ENCODE data around the gene SAMMSON.

Gene SAMMSON

DNA sequence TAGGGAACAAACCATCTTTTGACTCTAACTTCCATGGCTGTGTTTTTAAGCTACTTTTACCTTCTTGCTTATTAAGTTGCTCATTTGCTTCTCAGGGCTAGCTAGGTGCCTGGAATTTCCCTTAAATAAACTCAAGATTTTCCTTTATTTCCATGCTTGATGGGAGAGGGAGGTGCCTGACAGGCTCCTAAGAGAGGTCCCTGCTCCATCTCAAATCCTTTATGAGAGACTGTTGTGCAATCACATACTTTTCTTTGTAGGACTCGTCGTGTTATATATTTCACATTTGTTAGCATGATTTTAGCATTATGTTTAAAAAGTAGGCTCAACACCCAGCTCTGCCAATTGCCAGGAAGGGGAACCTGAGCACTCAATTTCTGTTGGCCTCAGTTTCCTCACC lies 95.7 kb downstream of the SAMMSON start:
- DNase-seq = no peak

DNA sequence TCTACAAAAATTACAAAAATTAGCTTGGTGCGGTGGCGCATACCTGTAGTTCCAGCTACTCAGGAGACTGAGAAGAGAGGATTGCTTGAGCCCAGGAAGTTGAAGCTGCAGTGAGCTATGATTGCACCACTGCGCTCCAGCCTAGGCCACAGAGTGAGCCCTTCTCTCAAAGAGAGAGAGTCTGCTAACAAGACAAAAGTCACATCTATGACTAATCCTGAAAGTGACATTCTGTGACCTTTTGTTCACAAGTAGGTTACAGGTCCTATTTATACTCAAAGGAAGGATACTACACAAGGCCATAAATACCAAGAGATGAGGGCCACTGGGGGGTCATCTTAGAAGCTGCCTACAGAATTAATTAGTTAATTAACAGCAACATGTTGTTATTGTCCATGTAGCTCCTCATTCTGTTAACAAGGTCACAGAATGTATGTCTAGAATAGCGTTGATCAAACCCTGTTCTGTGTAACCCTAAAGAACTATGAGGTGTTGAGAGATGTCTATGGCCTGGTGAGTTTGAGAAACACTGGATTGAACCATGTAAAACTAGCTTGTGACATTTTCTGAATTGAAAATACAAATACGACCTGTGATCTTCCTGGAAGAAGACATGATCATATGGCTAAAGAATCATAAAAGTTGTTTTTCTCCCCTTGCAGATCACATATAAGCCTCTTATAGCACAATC lies 97.0 kb downstream of the SAMMSON start:
- DNase-seq = no peak

DNA sequence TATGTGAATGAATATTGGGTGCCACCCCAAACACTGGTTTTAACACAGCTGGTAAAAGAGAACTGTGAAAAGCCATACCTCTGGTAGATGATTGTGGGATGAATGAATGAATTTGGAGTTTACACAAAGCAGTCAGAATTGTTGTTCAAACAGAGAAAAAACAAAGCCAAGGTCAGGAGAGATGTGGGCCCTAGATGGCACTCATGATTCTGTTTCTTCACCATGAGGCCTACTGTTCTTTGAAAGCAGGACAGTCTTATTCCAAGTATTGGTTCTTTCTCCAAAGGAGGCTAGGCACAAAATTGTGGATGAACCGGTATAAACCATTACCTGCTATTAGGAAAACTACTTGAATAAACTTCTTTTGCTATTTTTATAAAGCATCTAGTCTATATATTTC lies 97.6 kb downstream of the SAMMSON start:
- no peak for DNase-seq

DNA sequence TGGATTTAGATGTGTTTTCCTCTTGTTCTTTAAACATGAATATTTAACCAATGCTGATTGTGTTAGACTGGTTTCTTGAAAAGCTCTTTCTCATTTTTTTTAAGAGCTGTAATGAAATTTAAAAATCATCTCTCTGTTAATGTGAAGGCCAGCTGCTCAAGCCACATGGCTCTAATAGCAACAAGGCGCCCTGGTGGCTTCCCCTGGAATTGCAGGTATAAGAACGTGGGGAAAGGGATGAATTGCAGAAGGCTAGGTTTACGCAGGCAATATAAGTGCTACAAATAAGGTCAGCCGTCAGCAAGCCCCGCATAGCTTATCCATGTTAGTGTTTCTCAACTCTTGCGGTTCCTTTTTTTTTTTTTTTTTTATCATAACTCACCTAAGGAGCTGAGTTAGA lies 108.5 kb downstream of the SAMMSON start:
- no peak for DNase-seq

DNA sequence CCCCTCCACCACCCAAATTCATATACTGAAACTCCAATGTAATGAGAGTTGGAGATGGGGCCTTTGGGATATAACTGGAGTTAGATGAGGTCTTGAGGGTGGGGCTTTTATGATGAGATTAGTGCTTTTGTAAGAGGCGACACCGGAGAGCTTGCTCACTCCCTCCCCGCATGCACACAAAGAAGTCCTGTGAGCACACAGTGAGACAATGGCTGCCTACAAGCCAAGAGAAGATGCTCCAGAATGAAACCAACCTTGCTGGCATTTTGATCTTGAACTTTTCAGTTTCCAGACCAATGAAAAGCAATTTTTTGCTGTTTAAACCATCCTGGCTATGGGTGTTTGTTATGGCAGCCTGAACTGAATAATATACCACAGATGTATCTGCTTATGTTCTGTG lies 109.0 kb downstream of the SAMMSON start:
- DNase-seq = no peak

DNA sequence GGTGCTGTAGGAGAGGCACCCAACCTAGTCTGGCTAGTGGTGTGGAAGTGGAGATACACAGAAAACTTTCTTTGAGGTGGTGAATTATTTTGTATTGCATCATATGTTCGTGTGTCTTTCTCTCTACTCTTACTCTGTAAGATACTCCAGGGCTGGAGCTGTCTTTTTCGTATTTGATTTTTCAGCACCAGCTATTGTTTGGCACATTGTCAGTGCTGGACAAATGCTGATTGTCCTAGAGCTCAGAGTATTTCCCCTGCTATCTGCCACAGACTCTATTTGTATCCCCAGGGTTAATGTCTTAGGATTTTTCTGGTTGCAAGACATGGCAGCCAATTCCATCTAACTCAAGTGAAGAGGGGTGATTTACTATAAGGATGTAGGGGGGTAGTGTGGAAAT lies 110.5 kb downstream of the SAMMSON start:
- DNase-seq = no peak

DNA sequence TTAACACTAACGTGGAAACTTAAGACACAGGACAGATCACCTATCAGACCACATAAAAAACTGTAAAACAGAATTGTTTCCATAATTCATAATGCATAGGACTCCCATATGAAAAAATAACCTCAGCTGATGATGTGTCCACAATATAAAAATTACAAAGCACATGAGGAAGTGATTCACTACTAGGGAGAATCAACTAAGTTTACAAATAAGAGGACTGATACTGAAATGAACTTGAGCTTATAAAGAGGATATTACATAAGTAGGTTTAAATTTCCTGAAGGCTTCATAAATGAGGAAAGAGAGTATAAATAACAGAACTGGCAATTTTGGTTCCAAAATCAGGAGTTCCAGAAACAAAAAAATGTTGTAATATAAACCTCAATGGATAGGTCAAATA lies 111.9 kb downstream of the SAMMSON start:
- DNase-seq = no peak

DNA sequence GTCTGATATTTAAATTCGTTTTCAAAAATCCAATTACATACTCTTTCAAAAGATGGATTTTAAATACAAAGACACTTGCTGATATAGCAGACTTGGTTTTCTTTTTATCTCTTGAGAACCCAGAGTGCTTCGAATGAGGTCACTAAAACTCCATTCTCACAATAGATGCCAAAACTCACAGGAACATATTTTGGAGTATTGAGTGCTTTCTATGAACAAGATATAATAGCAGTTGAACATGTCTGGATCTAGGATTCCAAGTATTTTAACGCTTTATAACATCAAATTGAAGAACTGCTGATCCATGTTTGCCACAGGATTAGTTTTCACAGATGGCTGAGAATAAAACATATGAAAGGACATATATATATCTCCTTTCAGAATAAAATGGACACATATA lies 113.2 kb downstream of the SAMMSON start:
- DNase-seq = no peak

DNA sequence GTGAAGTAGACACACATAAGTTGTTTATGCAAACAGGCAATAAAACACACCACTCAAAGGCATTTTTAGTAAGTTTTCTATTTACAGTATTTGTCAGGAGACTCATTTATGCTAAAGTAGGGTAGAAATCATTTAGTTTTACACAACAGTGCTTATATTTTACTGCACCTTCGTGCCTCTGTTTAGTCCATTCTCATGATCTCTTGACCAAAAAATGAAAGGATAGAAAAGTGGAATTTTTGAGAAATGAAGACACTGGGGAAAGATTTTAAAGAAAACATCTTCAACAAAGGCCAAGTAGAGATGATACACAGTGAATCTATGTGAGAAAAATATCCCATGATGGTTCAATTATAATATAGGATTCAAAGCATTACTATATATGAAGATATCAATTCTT lies 114.9 kb downstream of the SAMMSON start:
- DNase-seq = no peak

DNA sequence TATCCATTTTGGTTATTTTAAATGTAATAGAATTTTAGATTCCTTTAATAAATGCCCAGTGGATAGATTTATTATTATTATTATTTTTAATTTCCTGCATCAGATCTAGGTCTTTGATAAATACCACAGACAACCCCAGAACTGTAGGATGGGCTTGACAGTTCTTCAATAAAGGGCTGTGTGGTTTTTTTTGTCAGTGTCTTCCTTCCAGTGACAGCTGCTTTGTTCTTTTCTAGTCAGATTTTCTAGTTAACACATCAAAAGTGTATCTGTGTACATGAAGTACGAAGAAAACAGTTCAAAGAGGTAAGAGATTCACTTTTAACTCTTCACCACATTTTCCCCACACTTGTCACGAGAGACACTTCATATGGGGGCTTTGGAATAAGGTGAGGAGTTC lies 120.3 kb downstream of the SAMMSON start:
- no peak for DNase-seq
